Kidney tubule cell (primary cell): Measurements from ENCODE around the gene GADD45GIP1.

ENCODE experiments used
- DNase-seq: peaks from one replicate; pipeline ENCODE4 v3.0.0-alpha.2; 2018; ENCODE audit warnings: low spot score

Gene GADD45GIP1

DNA sequence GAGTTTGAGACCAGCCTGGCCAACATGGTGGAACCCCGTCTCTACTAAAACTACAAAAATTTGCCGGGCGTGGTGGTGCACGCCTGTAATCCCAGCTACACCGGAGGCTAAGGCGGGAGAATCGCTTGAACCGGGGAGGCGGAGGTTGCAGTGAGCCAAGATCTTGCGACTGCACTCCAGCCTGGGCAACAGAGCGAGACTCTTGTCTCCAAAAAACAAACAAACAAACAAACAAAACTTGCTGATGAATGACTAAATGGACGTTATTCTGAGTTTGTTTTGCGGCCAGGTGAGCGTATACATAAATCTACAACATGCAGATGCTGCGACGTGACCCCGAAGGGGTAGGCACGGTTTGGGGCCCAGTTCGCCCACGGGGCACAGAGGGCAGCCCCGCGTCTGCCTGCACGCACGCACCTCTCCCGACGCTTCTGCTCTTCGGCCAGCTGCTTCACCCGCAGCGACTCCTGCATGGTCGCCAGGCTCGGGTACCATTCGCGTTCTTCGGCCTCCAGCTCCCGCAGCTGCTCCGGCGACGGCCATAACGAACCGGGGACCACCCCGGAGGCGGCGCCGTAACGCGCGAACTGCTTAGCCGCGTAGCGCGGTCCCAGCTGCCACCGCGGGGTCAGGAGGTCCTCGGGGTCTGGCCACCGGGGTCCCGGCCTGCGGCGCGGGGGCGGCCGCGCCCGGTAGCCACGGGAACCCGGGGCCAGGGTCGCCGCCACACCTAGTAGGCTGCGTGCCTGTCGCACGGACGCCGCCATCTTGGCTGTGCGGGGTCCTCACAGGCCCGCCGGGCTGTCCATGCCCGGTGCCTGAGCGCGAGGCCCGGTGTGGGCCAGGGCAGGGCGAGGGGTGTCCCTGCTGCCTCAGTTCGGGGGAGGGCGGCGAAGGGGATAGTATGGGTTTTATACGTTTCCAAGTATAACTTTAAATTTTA lies at the start of gene GADD45GIP1:
GADD45GIP1 (minus strand) TSS at position 778 of the 943 bp plus-strand sequence; CDS start at position 767, 11 bp downstream.
- DNase-seq: peak; percentile 86

DNA sequence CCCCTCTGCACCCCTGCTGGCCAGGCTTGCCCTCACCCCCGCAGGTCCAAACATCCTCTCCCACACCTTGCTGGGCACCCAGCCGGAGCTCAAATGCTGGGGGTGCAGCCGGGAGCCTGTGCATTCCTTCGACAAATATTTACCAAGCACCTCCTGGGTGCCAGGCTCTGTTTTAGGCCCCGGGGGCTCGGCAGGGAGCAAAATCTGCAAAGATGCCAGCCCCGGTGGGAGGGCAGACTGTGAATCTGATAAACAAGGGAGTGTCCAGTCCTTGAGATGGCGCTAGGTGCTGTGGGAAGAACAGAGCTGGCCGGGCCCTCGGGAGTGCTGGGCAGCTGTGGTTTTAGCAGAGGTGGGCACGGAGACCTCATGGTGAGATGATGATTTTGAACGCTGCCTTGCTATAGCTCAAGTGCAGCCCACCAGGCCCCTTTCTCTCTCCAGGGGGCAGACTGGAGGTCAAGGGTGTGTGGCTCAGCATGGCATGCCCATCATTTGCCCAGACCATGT lies 48.9 kb upstream of the GADD45GIP1 start:
- DNase-seq: no peak

DNA sequence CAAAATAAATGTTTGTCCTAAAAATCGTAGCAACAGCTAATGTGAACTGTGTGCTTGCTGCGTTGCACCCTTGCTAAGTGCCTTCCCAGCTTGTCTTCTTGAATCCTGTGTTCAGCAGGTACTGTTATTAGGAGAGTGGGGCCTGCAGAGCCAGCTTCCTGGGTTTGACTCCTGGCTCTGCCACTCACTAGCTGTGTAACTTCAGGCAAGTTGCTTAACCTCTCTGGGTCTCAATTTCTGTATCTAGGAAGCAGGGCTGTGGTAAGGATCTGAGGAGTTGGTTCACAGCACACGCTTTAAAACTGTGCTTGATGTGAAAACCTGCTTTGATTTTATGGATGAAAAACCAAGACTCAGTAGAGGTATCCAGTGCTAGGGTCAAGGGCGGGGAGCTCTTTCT lies 48.2 kb upstream of the GADD45GIP1 start:
- DNase-seq: no peak

DNA sequence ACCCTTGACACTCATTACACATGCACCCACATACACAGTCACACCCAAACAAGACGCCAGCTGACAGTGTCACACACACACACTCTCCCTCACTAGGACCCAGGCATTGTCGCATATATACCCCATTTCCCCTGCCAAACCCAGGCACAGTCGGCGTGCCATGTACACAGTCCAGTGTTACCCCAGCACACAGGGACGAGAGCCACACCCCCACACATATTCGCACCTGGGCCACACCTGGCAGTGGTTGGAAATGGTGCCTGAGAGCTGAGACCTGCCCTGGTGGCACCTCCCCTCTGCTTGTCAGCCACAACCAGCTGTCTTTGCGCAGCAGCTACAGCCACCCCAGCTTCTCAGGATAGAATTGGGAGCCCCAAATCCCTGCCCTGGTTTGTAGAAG lies 47.2 kb upstream of the GADD45GIP1 start:
- DNase-seq: no peak

DNA sequence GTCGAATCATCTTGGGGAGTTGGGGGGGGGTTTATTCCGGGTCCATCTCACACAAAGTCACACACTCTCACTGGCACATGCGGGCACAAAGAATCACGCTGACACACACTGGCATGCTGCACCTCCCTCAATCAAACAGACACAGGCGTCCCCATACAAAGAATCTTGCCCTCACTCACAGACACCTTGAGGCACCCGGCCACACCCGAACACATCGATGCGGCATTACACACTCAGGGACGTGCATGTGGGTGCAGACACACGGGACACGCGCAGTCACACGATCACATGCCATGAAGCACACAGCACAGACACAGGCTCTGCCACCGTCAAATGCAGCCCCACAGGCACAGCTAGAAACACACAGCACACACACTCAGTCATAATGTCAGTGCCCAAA lies 46.1 kb upstream of the GADD45GIP1 start:
- no peak for DNase-seq

DNA sequence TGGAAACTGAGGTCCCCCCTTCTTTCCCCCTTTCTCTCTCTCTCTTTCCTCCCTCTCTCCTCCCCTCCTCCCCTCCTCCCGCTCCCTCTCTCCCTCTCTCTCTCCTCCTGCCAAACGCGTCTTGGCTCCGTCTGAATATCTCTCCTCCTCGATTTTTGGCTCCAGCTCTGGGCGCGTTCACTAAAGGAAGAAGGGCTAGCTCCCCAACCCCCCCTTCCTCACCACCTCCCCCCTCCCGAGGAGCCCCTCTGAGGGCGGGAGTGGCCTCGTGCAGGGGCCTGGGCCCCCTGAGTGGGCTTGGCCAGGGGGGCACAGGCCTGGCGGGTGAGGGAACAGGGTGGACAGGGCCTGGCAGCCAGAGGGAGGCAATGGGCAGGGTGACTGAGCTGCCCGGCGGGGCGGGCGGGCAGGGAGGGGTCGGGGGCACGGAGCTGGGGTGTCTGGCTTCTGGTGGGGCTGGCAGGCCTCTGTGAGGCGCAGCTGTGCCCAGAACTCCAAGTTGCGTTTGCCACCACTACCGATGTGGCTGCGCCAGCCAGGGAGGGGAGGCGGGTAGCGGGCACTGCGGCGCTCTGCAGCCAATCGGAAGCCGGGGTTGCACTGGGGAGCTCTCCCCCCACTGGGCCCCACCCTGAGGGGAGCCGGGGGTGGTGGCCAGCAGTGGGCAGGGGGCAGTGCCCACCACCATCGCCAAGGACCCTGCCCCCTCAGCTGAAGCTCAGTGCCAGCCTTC lies 45.3 kb upstream of the GADD45GIP1 start:
- DNase-seq: no peak

DNA sequence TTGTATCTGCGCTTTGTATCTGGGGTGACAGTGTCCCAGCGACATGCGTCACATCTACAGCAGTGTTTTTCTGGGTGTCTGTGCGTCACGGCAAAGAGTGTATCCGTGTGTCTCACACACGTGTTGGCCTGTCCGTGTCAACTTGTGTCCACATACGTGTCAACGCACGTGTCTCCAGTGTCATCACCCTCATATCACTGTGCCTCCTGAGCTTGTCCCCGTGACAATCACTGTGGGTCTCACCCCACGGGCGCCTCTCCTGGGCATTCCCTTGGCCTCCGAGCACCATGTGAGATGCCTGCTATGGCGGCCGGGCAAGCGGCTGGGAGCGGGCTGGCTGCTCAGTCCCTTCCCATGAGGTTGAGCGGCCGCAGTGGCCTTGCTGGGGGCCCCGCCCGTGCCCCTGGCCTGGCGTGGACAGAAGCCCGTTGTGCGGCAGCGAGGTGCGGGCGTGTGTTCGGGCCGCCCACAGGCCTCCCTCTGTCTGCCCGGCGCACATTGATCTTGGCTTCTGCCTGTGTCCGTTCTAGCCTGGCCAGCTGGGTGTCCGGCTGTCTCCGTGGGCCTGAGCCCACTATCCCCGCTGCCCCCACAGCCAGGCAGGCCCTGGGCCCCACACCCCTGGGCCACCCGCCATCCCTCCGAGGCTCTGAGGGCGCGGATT lies 44.6 kb upstream of the GADD45GIP1 start:
- DNase-seq: no peak

DNA sequence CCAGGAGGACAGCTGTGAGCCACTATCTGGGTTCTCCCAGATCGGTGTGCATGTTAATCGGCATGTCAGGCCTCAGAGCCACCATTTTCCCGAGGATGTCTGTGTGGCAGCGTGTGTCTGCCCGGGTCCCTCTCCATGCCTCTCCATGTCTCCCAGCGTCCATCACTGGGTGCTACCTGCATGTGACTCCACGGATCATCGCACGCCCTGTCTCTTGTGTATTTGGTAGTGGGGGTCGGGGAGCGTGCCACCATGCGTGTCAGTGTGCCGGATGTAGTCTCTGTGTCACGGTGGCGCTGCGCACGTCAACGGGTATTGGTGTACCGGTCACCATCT lies 44.1 kb upstream of the GADD45GIP1 start:
- no peak for DNase-seq

DNA sequence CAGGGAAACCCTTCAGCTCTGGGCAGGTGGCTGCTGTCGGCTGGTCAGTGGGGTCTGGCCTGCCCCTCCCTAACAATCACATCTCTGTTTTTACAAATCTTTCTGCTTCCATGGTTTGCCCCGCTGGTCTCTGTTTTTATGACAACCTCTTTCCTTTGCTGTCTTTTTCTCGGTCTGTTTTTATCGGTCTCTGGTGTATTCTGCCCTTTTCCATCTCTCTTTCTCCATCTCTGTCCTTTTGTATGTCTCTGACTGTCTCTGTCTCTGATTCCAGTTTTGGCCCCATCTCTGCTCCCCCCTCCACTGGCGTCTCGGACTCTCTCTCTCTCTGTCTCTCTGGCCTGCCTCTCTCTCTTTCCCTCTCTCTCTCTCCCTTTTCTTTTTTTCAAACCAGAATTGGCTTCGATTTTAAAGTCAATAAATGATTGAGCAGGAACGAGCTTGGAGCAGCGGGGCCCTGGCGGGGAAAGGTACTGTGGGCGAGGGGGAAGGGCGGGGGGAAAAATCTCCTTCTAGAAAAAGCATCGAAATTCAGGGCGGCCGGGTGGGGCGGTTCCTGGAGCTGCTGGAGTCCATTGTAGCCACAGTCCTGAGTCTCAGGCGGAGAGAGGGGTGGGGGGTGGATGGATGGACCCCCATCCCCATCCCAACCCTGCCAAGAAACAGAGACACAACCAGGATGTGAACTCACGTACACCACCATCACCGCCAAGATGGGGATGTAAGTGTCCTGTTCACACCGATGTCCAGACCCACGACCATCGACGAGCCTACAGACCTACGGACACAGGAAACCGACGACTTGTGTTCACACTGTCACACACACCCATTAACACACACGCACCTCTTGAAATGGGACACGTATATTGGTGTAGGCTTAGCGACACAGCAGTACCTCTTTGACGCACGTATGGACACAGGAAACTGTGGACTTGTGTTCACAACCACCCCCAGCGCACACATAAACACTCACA lies 41.2 kb upstream of the GADD45GIP1 start:
- no peak for DNase-seq

DNA sequence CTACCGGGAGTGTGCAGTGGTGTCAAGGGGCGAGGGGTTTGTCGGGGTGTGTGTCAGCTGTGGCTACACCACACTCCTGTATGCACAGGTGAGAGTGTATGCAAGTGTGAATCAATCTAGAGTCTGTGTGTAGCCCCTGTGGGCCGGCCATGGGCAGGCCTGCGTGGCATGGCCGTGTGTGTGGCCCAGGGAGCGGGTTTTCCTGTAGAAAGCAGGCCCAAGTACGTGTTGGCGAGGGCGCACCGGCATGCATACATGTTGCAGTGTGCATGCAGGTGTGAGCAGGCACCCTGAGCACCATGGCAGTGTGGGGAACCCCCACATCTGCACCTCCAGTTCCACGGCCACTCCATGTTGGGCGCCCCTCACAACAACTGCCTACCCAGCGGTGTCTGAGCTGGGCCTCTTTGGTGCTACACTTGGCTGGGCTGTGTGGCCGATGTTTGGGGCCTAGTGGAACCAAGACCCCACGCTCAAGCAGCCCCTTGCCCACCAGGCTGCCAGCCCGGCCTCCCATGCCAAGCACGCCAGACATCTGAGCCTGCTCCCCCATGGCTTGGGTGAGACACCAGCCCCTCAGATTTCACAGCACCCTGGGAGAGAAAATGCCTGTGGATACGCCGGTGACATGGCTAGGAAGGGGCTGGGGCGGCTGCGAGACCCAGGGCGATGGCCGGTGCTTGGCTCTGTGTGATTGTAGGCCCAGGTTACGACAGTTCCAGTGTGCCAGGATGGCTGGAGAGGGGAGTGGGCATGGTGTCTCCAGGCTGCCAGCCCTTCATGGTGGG lies 40.4 kb upstream of the GADD45GIP1 start:
- DNase-seq: no peak

DNA sequence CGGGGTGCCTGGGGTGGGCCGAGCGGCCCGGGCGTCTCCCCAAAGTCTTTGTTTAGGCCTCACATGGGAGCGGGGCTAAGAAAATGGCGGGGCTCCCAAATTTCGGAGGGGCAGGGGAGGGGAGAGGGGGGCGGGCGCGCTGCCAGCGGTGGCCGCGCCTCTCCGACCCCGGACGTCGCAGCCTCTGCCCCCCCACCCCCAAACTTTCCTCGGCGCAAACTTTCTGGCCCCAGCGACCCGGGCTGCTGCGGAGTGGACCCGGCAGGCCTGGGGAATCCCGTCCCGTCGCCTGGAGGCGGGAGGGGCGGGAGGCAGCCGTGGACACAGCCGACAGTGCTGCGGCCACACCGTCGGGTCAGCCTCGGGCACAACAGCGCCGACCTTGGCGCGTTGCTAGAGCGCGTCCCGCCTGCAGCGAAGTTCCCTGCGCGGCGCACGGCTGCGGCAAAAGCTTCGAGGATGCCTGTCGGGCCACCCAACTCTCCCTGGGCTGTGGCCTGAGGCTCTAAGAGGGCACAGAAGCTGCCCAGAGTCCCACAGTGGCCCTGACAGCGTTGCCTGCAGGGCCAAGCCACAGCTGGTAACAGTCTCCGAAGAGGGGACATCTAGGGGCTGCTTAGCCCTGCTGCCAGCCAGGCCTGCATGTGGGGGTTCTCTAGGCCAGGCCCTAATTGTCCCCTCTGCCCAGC lies 39.5 kb upstream of the GADD45GIP1 start:
- peak; percentile 26 for DNase-seq

DNA sequence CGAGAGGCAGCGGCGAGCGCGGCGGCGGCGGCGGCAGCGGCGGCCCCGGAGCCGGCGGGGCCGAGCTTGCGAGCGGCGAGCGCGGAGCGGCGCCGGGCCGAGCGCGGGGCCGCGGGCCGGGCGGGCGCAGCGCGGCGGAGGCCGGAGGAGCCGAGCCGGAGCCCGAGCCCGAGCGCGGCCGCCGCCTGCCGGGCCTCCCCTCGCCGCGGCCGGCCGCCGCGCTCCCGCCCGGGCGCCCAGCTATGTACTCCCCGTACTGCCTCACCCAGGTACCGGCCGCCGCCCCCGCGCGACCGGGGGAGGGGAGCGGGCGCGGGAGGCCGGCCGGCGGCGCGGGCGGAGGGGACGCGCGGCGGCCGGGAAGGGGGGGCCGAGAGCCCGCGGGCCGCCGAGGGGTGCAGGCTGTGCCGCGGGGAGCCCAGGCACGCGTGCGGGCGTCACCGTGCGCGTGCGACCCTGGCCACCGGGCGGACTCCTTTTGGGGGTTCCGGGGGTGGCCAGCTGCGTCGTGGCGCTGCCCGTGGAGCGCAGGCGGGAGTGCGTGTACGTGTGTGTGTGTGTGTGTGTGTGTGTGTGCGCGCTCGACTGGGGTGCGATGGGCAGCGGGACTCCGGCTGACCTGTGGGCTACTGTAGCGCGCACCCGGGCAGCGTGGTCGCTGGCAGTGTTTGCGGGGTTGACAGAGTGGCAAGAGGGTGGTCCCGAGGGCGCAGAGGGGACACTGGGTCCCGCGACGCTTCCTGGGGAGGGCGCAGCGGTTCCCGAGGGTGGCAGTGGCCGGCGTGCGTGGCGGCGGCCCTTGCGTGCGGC lies 38.8 kb upstream of the GADD45GIP1 start:
- DNase-seq: peak; percentile 42

DNA sequence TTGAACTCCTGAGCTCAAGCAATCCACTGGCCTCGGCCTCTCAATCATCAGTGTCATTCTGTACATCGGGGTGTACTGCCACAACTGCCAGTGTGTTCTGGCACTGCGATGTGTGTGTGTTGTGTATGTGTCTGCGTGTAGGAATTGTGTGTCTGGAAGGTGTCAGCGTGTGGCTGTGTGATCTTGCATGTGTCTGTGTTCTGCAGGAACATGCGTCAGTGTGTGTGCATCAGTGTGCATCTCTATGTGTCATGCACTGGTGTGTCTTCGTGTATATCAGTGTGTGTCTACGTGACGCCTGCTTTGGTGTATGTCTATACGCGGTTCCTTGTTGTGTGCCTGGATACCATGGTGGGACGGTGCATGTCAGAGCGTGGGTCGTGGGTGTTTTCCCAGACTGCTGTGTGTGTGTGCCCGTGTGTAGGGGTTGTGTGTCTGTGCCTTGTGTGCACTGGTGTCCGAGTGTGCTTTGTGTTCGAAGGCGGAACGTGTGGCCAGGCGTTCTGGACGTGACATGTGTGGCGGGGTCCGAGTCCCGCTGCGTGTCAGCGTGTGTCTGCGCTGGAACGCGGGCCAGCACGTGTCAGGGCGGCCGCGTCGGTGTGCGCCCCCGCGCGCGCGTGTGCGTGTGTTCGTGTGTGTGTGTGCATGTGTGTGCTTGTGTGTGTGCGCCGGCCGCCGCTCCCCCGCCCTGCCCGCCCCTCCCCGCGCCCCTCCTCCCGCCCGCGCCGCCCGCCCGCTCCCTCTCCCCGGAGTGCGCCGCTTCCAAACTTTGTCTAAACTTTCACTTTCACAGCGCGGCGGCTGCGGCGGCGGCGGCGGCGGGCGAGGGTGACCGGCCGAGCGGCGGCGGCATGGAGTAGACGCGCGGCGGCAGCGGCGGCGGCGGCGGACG lies 37.9 kb upstream of the GADD45GIP1 start, which contains the start of gene NFIX:
NFIX (plus strand) TSS at position 775 of the 895 bp plus-strand sequence. CDS start 363 bp downstream, outside the sequence.
- DNase-seq: peak; percentile 70

DNA sequence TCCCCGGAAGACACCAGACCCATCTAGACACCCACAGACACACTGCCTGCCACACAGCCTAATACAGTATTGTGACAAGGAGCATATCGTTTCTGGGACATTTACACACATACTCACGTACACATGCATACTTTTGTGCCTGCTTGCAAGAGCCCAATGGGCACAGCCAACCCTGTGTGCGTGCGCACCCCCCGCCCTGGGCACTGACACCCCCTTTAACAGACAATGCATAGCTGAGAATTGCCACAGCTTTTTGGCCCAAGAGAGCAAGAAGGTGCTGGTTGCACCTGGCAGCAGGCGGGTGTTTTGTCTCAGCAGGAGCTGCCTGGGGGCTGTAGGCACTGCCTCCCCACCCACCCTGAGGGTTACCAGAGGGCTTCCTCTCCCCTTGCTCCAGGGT lies 36.5 kb upstream of the GADD45GIP1 start:
- no peak for DNase-seq

DNA sequence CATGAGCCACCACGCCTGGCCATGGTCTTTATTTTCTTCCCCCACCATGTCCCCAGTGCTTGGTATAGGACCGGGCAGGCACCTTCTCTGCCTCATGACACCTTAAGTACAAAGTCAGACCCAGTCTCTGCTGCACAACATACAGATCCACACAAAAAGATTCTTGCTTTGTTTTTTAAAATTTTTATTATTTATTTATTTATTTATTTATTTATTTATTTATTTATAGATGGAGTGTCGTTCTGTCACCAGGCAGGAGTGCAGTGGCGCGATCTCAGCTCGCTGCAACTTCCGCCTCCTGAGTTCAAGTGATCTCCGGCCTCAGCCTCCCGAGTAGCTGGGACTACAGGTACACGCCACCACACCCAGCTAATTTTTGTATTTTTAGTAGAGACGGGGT lies 35.7 kb upstream of the GADD45GIP1 start:
- no peak for DNase-seq

DNA sequence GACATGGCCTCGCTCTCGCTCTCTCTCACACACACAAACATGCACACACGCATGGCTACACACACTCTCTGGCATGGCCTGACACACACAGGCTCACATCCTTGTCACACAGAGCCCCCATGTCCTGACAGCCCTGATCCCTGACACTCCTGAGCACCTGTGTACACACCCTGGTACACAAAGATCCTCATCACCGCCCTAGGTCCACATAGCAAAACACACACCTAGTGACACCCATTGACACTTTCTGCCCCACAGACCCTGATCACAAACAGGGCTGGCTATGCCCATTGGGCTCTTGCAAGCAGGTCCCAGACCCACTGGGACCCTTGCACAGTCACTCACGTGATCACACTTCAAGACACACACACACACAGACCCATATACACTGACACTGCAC lies 34.3 kb upstream of the GADD45GIP1 start:
- DNase-seq: no peak

DNA sequence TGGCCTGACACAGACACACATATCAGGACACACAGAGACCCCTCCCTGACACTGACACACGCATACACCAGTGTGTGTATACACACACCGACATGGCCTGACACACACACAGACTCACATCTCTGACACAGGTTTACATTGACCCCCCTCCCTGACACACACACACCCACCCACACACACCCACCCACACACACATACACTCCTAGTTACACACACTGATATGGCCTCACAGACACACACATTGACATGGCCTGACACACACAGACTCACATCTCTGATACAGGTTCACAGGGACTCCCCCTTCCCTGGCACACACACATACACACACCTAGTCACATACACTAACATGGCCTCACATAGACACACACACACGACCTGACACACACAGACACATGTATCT lies 33.8 kb upstream of the GADD45GIP1 start:
- no peak for DNase-seq

DNA sequence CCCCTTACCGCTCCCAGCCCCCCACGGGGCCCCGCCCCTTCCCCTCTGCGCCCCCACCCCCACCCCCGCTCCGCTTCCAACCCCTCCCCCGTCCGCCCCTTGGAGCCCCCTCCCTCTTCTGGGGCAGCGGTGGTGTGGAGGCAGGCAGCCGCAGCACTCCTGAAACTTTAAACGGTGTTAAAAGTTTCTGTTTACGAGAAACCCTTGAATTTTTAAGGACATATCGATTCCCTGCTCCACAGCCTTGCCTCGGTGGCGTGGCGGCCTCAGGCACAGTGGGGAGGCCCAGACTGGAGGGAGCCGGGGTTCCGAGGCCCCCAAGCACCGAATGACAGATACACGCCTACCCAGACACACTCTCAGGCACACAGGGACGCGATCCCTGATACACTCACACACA lies 33.4 kb upstream of the GADD45GIP1 start:
- no peak for DNase-seq
